UCSD-AML1 (cell line): ENCODE measurements around the gene ZDHHC14.
"Not testable (repeated sequence)": the region's sequence is repeated elsewhere in the genome, so short reads cannot be mapped to it uniquely, and the experiment has no call there.

Experiments used
- DNase-seq: peaks from one replicate; lab custom pipeline; 2025; ENCODE audit not compliant: unreplicated experiment; lab: John Stamatoyannopoulos, UW

Gene ZDHHC14

DNA sequence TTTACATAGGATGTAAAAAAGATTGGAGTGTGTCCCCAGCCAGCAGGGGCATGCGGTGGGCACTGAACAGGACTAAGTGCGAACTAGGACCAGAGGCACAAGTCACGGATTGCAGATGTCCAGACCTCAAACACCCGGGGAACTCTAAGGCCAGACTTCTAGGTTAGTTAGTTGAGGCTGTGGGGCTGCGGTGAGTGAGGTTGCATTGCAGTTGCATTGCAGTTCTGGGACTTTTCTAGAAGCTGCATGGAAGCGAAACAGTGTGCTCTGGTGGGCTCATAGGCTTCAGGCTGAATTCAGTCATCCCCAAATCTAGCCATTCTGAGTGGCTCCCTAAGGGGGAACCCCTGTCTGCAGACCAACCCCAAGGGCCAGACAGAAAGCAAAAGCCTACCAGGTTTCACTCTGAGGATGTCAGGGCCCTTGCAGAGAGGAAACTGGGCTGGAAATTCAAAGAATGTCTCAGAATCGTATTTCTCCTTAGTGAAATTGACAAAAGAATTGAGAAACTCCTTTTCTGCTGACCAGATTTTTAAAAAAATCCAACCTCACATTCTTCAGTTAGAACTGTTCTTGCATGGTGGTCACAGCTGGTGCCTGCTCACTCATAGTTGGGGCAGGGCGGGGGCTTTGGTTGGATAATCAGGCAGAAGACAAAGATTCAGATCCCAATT lies 182.8 kb downstream of the ZDHHC14 start:
- no peak for DNase-seq

DNA sequence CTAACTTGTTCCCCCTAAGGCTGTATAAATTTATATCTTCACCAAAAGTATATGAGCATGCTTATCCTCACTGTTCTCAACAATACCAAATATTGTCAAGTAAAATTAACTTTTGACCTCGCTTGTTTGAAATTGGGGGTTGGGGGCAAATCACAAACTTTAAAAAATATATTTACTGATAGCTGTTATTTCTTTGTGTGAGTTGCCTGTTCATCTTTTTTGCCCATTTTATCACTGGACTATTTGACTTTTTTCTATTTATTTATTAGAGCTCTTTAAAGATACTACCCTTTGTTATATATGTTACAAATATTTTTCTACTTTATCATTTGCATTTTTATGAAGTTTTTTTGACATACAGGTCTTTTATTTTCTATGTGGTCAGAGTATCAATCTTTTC lies 187.7 kb downstream of the ZDHHC14 start:
- DNase-seq, result no peak

DNA sequence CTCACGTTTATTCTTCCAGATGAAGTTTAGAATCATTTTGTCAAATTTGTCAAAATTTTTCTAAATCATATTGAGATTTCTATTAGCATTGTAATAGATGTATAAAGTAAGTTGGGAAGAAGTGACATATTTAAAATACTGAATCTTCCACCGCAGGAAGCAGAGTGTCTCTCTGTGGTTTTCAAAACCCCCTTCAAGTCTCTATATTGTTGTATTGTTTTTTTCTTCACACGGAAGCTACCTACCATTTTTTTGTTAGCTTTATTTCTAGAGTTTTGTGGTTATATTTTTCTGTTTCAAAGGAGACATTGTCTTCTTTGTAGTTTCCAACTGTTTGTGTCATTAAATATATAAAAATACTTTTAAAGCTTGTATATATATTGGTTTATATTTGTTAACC lies 188.6 kb downstream of the ZDHHC14 start:
- DNase-seq, result no peak

DNA sequence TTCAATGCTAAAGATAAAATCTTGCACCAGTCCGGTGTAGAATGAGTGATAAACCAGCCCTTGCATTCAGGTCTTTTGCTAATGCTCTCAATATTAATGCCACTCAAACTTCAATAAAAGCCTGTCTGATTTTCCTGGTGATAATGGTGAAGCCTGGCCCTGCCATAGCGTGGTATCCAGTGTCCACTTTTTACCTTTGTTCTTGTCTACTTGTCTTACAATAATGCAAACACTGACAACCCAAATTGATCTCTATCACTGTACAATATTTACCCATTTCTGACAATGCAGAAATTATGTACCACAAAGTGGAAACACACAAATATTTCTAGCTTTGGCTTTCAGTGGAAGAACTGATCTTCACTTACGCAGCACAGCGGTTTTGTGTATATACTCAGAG lies 189.1 kb downstream of the ZDHHC14 start:
- DNase-seq, result no peak

DNA sequence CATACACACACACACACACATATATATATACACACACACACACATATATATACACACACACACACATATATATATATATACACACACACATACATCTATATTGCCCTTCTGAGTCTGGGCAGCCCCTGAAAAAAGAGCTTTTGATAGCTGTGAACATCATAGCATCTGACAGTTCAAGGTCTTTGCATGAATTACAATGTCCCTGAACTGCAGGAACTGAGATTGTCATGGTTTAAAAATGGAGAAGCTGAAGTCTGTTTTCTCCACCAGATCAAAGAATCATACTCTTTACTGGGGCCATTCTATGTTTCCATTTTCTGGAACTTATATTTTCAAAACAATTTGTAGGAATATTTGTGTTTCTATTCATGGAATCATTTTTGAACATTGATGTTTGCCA lies 189.8 kb downstream of the ZDHHC14 start:
- no peak for DNase-seq

DNA sequence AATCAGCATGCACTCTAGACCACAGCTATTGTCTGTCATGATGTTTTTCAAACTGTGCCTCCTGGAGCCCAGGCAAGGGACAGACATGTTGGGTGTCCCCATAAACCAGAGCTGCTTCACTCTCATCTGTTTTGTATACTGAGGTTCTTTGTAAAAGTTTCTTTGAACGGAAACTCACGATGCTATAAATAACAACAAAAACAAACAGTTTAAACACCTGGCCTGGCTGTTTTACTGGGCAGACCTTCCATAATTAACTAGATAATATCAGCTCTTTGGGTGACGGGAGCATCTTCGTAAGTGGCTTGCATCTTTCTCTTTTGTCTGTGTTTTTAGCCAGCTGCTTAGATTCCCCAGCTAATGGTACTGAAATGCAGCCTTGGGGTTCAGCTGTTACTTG lies 190.3 kb downstream of the ZDHHC14 start:
- no peak for DNase-seq

DNA sequence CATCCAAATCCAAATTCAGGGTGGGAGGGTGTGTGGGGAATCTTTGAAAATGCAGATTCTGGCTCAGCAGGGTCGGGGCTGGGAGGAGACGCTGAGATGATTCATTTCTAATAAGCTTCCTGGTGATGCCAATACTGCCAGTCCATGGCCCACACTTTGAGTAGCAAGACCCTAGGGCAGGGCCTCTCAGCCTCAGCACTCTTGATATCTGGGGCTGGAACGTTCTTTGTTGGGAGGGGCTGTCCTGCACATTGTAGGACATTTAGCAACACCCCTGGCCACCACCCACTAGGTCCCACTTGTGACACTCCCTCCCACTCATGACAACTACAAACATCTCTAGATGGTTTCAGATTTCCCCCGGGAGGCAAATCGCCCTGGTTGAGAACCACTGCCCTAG lies 191.0 kb downstream of the ZDHHC14 start:
- no peak for DNase-seq

DNA sequence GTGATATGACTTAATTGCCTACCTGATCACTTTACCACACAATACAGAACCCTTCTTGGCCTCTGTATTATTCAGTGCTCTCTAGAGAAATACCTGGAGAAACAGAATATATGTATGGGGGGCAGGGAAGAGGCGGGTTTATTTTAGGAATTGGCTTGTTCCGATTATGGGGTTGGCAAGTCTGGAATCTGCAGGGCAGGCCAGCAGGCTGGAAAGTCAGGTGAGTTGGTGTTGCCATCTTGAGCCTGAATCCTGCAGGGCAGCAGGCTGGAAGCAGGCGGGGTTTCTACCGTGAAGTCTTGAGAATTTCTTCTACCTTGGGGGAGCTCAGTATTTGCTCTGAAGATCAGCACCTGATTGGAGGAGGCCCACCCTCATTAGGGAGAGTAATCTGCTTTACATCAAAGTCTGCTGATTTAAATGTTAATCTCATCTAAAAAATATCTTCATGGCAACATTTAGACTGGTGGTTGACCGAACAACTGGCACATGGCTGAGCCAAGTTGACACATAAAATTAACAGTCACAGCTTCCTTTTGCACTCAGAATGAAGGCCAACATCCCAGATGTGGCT lies 193.9 kb downstream of the ZDHHC14 start:
- DNase-seq, result no peak

DNA sequence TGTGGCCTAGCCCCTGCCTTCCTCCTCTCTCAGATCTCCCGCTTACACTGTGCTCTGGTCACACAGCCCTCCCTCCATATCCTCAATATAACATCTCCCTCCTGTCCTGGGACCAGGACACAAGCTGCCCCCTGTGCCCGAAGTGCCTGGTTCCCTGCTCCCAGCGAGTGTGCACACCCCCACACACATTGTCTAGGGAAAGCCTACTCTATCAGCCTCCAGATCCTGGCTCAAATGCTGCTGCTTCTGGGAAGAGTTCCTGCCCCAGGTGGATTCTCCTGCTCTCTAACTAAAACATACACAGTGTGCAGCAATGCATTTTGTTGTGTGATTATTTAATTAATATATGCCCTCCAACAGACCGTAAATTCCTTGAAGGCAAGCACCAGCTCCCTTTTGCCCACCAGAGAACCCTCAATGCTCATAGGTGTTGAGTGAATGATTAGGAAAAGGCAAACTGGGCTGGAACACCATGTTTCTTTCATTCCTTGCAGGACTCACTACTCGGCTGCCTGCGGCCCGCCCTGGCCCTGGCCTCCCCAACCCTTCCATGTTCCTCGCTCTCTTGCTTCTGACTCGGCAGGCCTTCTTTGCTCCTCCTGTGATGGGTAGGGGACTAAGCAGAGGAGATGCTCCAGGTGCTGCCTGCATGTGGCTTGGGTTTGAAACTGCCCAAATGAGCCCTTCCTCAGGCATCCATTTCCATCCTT lies 194.6 kb downstream of the ZDHHC14 start:
- DNase-seq, result no peak

DNA sequence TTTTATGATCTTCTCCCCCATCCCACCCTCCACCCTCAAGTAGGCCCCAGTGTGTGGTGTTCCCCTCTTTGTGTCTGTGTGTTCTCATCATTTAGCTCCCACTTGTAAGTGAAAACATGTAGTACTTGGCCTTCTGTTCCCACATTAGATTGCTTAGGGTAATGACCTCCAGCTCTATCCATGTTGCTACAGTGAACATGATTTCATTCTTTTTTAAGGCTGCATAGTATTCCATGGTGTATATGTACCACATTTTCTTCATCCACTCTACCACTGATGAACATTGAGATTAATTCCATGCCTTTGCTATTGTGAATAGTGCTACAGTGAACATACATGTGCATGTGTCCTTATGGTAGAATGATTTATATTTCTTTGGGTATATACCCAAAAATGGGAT lies 196.0 kb downstream of the ZDHHC14 start:
- DNase-seq, result not testable (repeated sequence)

DNA sequence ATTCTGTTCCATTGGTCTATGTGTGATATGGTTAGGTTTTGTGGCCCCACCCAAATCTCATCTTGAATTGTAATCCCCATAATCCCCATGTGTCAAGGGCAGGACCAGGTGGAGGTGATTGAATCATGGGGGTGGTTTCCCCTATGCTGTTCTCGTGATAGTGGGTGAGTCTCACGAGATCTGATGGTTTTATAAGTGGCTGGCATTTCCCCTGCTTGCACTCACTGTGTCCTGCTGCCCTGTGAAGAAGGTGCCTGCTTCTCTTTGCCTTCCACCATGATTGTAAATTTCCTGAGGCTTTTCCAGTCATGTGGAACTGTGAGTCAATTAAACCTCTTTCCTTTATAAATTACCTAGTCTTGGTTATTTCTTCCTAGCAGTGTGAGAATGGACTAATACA lies 197.5 kb downstream of the ZDHHC14 start:
- not testable (repeated sequence) for DNase-seq

DNA sequence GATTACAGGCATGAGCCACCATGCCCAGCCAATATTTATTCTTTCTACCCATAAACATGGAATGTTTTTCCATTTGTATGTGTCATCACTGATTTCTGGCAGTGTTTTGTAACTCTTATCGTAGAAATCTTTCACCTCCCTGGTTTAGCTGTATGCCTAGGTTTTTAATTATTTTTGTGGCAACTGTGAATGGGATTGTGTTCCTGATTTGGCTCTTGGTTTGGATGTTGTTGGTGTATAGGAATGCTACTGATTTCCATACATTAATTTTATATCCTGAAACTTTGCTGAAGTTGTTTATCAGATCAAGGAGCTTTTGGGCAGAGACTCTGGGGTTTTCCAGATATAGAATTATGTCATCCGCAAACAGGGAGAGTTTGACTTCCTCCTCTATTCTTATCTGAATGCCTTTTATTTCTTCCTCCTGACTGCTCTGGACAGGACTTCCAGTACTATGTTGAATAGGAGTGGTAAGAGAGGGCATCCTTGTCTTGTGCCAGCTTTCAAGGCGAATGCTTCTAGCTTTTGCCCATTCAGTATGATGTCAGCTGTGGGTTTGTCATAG lies 198.6 kb downstream of the ZDHHC14 start:
- no peak for DNase-seq

DNA sequence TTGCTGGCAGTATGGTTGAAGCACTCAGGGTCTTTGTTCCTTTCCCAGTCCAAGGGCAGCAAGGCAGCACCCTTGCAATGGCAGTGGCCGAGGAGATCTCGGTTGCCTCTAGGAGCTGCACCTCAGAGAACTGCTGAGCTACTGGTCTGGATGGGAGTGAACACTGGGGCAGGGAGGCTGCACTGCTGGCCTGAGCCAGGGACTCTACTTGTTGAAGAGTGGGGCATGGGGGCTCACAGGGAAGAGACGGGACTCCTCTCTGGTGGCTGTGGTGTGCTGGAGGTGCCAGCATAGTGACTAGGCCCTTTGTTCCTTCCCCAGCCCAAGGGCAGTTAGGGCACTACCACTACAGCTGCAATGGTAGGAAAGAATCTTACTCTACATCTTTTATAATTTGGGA lies 203.0 kb downstream of the ZDHHC14 start:
- DNase-seq, result no peak

DNA sequence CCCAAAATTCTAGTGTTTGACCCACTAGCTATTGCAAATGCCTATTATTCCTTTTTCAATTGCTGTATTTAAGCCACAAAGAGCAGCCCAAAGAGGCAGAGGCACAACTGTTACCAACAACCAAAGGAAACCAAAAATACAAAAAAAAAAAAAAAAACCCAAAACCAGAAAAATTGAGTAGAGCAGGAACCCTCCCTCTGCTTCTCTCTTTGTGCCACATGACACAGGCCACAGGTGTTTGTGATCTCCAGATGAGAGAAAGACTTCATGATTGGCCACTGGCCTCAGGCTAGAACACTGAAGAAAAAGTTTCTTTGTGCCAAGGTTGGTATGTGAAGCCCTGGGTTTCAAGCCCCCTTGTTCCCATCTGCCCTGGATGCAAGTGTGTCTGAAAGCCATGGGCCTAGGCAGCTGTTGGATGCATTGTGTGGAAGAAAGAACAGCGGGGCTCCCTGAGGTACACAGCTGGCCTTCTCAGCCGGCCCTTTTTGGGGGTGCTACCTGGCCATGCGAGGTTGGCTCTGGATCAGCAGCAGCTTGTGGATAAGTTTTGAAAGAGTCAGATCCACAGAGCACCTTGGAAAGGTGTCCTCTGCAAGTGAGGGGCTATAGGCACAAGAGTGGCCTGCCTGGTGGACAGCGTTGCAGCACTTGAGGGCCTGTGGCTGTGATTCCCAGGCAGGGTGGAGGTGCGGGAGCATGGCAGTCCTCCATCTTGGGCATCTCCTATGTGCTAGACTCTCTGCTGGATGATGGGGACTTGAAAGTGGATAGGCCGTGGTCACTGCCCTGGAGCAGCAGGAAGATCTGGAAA lies 204.5 kb downstream of the ZDHHC14 start:
- DNase-seq, result no peak

DNA sequence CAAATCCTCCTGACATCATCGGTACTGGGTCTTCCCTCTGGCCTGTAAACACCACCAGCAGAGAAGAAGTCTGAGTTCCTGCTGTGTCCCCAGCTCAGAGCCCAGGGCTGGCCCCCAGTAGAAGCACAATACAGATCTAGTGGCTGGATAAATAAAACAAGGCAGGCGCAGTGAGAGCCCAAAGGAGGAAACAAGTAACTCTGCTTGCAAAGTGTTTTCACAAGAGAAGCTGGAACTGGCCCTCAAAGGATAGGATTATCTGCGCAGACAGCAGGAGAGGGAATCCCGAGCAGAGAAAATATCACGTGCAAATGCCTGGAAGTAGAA lies 205.1 kb downstream of the ZDHHC14 start:
- DNase-seq, result no peak

DNA sequence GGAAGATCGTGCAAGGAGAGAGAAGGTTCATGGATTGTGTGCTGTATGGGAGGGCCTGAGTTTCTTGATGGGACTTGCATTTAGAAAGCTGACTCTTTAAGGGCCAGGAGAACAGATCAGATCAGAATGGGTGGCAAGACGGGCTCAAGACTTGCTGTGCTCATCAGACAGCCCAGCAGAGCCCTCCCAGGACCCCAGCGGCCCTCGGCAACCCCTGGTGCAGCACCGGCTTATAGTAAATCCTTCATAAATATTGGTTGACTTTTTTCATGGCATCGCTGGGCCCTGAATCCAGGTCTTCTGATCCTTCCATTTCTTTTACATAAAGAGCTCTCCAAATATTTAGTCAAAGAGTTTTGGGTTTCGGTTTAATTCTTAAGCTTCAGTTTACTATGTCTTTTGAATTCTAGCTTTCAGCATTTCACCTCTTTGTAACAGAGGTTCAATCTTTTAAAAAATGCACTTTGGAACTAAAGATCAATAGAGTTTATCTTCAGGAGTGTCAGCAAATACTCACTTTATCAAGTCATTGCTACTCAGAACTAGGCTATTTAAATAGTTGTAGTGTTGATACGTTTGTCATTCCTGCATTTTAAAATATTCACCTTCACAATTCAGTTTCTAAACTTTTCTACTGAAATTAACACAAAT lies 205.6 kb downstream of the ZDHHC14 start:
- no peak for DNase-seq

DNA sequence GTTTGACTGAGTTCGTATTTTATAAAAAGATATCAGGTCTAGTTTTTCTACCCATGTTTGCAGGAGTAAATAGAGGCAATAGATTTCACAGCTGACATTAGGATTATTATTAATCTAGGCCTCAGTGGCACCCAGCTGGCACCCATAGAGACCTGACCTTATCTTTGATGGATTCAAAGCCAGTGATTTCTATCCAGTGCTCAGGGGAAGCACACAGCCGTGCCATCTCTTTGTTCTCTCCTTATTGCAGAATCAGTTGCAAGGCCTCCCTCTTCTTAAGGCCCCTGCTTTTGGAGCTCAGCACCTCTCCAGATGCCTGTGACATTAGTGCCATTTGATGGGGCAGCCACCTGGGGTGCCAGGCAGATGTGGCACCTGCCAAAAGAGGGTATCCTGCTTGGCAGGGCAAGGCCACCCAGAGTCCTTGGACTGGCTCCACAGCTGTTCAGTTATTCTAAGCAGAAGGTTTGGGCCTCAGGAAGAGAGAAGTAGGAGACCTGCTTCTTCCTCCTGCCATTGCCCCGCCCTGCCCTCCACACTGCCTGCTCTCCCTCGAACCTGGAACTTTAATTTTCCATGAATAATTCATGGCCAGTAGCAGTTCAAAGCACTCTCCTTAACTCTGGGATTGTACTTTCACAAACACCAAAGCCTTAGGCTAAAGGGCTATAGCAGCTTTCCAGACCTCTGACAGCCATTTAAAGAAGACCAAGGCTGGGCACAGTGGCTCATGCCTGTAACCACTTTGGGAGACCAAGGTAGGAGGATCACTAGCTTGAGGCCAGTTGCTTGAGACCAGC lies 206.3 kb downstream of the ZDHHC14 start:
- no peak for DNase-seq

DNA sequence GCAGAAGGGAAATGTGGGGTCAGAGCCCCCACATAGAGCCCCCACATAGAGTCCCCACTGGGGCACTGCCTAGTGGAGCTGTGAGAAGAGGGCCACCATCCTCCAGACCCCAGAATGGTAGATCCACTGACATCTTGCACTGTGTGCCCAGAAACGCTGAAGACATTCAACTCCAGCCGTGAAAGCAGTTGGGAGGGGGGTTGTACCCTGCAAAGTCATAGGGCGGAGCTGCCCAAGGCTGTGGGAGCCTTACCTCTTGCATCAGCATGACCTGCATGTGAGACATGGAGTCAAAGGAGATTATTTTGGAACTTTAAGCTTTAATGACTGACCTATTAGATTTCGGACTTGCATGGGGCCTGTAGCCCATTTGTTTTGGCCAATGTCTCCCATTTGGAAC lies 209.7 kb downstream of the ZDHHC14 start:
- not testable (repeated sequence) for DNase-seq

DNA sequence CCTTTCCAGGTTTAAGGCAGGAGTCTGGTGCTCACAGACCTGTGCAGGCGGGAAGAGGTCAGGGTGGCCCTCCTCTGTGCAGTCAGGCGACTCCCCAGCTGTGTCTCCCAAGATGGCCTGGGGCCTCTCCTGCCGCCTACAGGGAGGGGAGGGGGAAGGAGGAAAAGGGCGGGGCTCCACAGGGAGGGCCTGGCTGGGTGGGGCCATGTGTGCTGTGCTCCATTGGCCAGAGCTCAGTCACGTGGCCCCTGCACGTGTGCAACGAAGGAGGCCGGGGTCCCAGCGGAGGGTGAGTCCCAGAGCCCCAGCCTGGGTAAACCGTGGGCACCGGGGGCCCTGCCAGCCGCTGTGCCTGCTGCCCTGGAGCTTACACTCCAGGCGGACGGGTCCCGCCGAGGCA lies 211.6 kb downstream of the ZDHHC14 start:
- DNase-seq, result no peak

DNA sequence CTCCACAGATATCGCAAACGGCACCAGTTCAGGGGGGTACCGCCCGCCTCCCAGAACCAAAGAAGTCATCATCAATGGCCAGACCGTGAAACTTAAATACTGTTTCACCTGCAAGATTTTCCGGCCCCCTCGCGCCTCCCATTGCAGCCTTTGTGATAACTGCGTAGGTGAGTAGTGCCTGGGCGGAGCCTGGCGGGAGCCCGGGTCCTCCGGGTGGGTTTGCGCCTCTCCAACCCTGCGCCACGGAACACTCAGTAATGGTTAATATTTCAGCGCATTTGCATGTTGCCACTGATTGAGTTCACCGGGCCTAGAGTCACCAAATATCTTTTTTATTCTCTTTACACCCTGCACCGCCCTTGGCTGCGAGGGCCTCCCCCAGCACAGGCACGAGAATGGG lies 212.0 kb downstream of the ZDHHC14 start:
- no peak for DNase-seq
